Left lobe of liver (tissue), 2 donors: Measurements from ENCODE around the gene WASHC3. TPM values are rescaled to one million over a fixed set of nuclear protein-coding genes. Genes with fewer than 3 reads are reported as not detected.
"Not testable (repeated sequence)": the region's sequence is repeated elsewhere in the genome, so short reads cannot be mapped to it uniquely, and the experiment has no call there.

Experiments used
- ATAC-seq: fragments of 200-7000 bp; cut with Tn5 transposase; one replicate; pipeline ENCODE4 v1.9.1; 2020; ENCODE audit warnings: mild to moderate bottlenecking, moderate library complexity
- DNase-seq: peaks from one replicate; pipeline ENCODE4 v3.0.0-alpha.2; 2020; ENCODE audit warnings: low spot score
- total RNA-seq: library from RNA; stranded (reverse); gene quantifications from one replicate; pipeline ENCODE4 v1.2.1, GENCODE V29; 2021
- donor health status: DM: no; HTN: no; CAD: no; lungs with moderate emphysema.
- donor health status: DM: no; HTN: yes; CAD: no.

The WASHC3 gene
- total RNA-seq = 14.4 TPM

GRCh38 chr12:102061560-102062418, at the start of gene WASHC3:
Gene WASHC3, minus strand, starts transcription at chr12:102061991. Its CDS starts 29 bp downstream, at chr12:102061962.
- DNase-seq (peak; percentile 96), ATAC-seq (peak; percentile 100)

GRCh38 chr12:102110782-102111181, 49.0 kb upstream of the WASHC3 start:
- ATAC-seq = no peak

GRCh38 chr12:102107970-102108369, 46.2 kb upstream of the WASHC3 start:
- ATAC-seq (no peak), DNase-seq (no peak)

More at GRCh38 chr12:102110782-102111181, 49.0 kb upstream of the WASHC3 start:
- no peak for DNase-seq

GRCh38 chr12:102106905-102107304, 45.1 kb upstream of the WASHC3 start:
- ATAC-seq (no peak), DNase-seq (no peak)

- DNase-seq (no peak), ATAC-seq (no peak)
Observed at GRCh38 chr12:102096855-102097254, 35.1 kb upstream of the WASHC3 start.

GRCh38 chr12:102095677-102096263, 34.0 kb upstream of the WASHC3 start:
- no peak for DNase-seq
- peak; percentile 57 for ATAC-seq

- no peak for DNase-seq
Observed at GRCh38 chr12:102093319-102093718, 31.5 kb upstream of the WASHC3 start.

GRCh38 chr12:102089228-102089835, 27.5 kb upstream of the WASHC3 start:
- not testable (repeated sequence) for ATAC-seq, DNase-seq

More at GRCh38 chr12:102093319-102093718, 31.5 kb upstream of the WASHC3 start:
- no peak for ATAC-seq

GRCh38 chr12:102080842-102081241, 19.1 kb upstream of the WASHC3 start:
- ATAC-seq (no peak), DNase-seq (no peak)

GRCh38 chr12:102072092-102072491, 10.3 kb upstream of the WASHC3 start:
- ATAC-seq, DNase-seq: not testable (repeated sequence)

GRCh38 chr12:102069707-102070106, 7.9 kb upstream of the WASHC3 start:
- DNase-seq (no peak), ATAC-seq (peak; percentile 87)

- ATAC-seq (no peak), DNase-seq (no peak)
Observed at GRCh38 chr12:102067574-102068258, 5.9 kb upstream of the WASHC3 start.

GRCh38 chr12:102064476-102064875, 2.7 kb upstream of the WASHC3 start:
- no peak for ATAC-seq
- no peak for DNase-seq

GRCh38 chr12:102063069-102063468, 1.3 kb upstream of the WASHC3 start:
- ATAC-seq = no peak
- no peak for DNase-seq

GRCh38 chr12:102062419-102062806, 622 bp upstream of the WASHC3 start:
- no peak for ATAC-seq
- no peak for DNase-seq

GRCh38 chr12:102061096-102061559, 663 bp downstream of the WASHC3 start:
- DNase-seq (no peak), ATAC-seq (peak; percentile 16)

GRCh38 chr12:102059343-102059742, 2.4 kb downstream of the WASHC3 start:
- DNase-seq (no peak), ATAC-seq (no peak)

- no peak for ATAC-seq
- no peak for DNase-seq
Observed at GRCh38 chr12:102054345-102054744, 7.4 kb downstream of the WASHC3 start.

GRCh38 chr12:102053062-102053349, 8.8 kb downstream of the WASHC3 start:
- ATAC-seq = no peak
- no peak for DNase-seq

GRCh38 chr12:102052192-102053061, 9.4 kb downstream of the WASHC3 start:
- DNase-seq (no peak), ATAC-seq (no peak)
